ENCODE measurements around the gene DNA2.
"Not testable (repeated sequence)": the region's sequence is repeated elsewhere in the genome, so short reads cannot be mapped to it uniquely, and the experiment has no call there.

- not testable (repeated sequence) for TF ChIP-seq CTCF, POLR2A (IDR thresholded peaks at IDR 0.05)
These were observed 7.0 kb downstream of the DNA2 start for GRCh38 chr10:68464729-68465128.

Measured in heart left ventricle (tissue), 13 donors.